GM18519 (cell line): Measurements from ENCODE around the gene C3.
"Not testable (repeated sequence)": the region's sequence is repeated elsewhere in the genome, so short reads cannot be mapped to it uniquely, and the experiment has no call there.

ENCODE experiments used
- ATAC-seq: cut with Tn5 transposase; IDR thresholded peaks from one replicate; pipeline ENCODE4 v1.9.1; 2021; ENCODE audit warnings: mild to moderate bottlenecking, moderate library complexity; ENCODE audit not compliant: unreplicated experiment, low FRiP score

The C3 gene

GRCh38 chr19:6720369-6721137 is at the start of gene C3:
TSS of gene C3 (minus strand) at chr19:6720650. CDS start at chr19:6720589, 61 bp downstream.
- ATAC-seq, result no peak

GRCh38 chr19:6769006-6769619 is 48.7 kb upstream of the C3 start:
- ATAC-seq, result no peak

- no peak for ATAC-seq
Observed at GRCh38 chr19:6768236-6768785, 47.9 kb upstream of the C3 start.

GRCh38 chr19:6767357-6768235 is 47.1 kb upstream of the C3 start, which contains the start of gene SH2D3A:
TSS of gene SH2D3A (minus strand) at chr19:6767435. CDS start at chr19:6763748, 3,687 bp downstream.
- peak; percentile 53 for ATAC-seq

- ATAC-seq, result no peak
Observed at GRCh38 chr19:6767081-6767356, 46.6 kb upstream of the C3 start.

GRCh38 chr19:6766357-6767080 is 46.1 kb upstream of the C3 start:
- ATAC-seq, result no peak

- no peak for ATAC-seq
Observed at GRCh38 chr19:6765738-6766356, 45.4 kb upstream of the C3 start.

GRCh38 chr19:6762253-6762797 is 41.9 kb upstream of the C3 start:
- not testable (repeated sequence) for ATAC-seq

- ATAC-seq, result no peak
Observed at GRCh38 chr19:6761053-6761676, 40.7 kb upstream of the C3 start.

GRCh38 chr19:6760606-6761005 is 40.2 kb upstream of the C3 start:
- ATAC-seq, result no peak

- ATAC-seq, result no peak
Observed at GRCh38 chr19:6754653-6755463, 34.4 kb upstream of the C3 start.

GRCh38 chr19:6754136-6754535 is 33.7 kb upstream of the C3 start:
- ATAC-seq, result no peak

- no peak for ATAC-seq
Observed at GRCh38 chr19:6753178-6754031, 33.0 kb upstream of the C3 start.

GRCh38 chr19:6752256-6753177 is 32.1 kb upstream of the C3 start:
- ATAC-seq, result no peak

- ATAC-seq, result no peak
Observed at GRCh38 chr19:6751189-6751588, 30.7 kb upstream of the C3 start.

GRCh38 chr19:6750062-6750461 is 29.6 kb upstream of the C3 start:
- ATAC-seq, result no peak
